ENCODE data around the gene LHFPL3. TPM values are rescaled to one million over a fixed set of nuclear protein-coding genes. Genes with fewer than 3 reads are reported as not detected.

The LHFPL3 gene
- polyA plus RNA-seq, 1 donor: not detected

GRCh38 chr7:104938741-104939390 lies 610.5 kb downstream of the LHFPL3 start:
- DNase-seq: no peak

DNA sequence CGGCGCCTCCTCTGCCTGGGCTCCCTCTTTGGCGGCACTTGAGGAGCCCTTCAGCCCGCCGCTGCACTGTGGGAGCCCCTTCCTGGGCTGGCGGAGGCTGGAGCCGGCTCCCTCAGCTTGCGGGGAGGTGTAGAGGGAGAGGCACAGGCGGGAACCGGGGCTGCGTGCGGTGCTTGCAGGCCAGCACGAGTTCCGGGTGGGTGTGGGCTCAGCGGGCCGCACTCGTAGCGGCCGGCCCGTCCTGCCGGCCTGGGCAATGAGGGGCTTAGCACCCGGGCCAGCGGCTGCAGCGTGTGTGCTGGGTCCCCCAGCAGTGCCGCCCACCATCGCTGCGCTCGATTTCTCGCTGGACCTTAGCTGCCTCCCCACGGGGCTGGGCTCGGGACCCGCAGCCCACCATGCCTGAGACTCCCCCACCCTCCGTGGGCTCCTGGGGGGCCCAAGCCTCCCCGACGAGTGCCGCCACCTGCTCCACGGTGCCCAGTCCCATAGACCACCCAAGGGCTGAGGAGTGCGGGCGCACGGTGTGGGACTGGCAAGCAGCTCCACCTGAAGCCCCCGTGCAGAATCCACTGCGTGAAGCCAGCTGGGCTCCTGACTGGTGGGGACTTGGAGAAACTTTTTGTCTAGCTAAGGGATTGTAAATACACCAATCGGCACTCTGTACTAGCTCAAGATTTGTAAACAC lies 611.8 kb downstream of the LHFPL3 start:
- DNase-seq: no peak

GRCh38 chr7:104943502-104944343 lies 615.3 kb downstream of the LHFPL3 start:
- DNase-seq: no peak

DNA sequence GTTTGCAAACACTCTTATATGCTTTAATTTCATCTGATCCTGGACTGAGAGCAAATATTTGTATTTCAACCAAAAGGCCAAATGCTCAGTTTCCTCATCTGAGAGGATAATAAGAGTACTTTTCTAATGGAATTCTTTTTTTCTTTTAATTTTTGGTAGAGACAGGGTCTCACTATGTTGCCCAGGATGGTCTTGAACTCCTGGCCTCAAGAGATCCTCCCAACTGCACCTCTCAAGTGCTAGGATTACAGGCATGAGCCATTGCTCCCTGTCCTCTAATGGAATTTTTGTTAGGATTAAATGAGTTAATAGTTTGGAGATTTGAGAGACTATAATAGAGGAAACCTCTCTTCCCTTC lies 617.2 kb downstream of the LHFPL3 start:
- DNase-seq: no peak

GRCh38 chr7:104946338-104946737 lies 617.9 kb downstream of the LHFPL3 start:
- DNase-seq: no peak

GRCh38 chr7:104950006-104950405 lies 621.6 kb downstream of the LHFPL3 start:
- no peak for DNase-seq

DNA sequence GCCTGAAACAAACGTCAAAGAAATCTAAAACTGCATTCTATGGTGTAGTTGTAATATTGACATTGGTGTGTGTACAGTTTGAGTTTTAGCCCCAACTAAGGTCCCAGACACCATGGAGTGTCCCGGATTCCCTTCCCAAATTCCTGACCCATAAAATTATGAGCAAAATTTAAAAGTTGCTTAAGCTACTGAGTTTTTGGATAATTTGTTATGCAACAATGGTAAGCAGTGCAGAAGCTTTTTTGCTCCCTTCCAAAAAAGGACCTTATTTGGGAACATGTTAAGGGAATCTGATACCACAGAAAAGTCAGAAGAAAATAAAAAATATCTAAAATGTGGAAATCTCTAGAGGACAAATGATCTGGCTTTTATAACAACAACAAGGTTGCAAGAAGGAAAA lies 622.4 kb downstream of the LHFPL3 start:
- no peak for DNase-seq

DNA sequence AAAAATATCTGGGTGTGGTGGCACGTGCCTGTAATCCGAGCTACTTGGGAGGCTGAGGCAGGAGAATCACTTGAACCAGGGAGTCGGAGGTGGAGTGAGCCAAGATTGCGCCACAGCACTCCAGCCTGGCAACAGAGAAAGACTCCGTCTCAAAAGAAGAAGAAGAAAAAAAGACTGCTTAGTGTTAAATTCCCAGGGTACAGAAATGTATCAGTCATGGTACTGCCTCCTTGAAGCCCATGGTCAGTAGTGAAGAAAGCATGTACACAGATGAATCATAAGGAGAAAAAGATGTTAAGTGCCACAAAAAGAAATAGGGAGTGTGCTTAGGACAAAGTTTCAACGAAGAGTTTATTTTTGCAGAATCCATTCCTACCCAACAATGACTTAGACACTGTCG lies 623.1 kb downstream of the LHFPL3 start:
- DNase-seq: no peak

DNA sequence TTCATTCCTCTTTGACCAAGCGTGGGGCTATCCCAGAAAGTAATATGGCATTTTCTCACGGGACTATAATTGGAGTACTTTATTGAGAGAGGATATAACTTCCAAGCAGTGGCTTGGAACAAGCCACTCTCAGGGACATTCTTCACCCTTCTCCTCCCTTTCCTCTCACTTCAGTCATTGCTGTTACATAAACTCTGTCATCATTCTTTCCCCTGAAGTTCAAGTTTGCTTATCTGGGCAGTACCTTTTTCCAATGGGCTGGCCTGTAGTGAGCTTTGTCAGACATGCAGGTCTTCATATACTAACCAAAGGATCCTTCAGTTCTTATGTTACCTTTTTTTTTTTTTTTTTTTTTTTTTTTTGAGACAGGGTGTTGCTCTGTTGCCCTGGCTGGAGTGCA lies 626.9 kb downstream of the LHFPL3 start:
- no peak for DNase-seq

Other genes with a start within 250 kb of the LHFPL3 start
- 15.5 TPM for gene ORC5, start 120.6 kb upstream of the LHFPL3 start, polyA plus RNA-seq (ENCODE audit: insufficient read length)